Activated naive CD8-positive, alpha-beta T cell treated with anti-CD3 and anti-CD28 coated beads for 36 hours (primary cell): ENCODE results near the gene STEAP1B. TPM values are rescaled to one million over a fixed set of nuclear protein-coding genes. Genes with fewer than 3 reads are reported as not detected.

Experiments
- DNase-seq: peaks from one replicate; pipeline ENCODE4 v3.0.0; 2021
- H3K27ac Mint-ChIP-seq: one replicate; pipeline ENCODE4 v1.8.0; 2022; ENCODE audit warnings: mild to moderate bottlenecking, moderate library complexity, mixed read lengths
- H3K27me3 Mint-ChIP-seq: one replicate; pipeline ENCODE4 v1.8.0; 2022; ENCODE audit warnings: mild to moderate bottlenecking, mixed read lengths
- H3K36me3 Mint-ChIP-seq: one replicate; pipeline ENCODE4 v1.8.0; 2021; ENCODE audit warnings: mild to moderate bottlenecking, mixed read lengths
- H3K4me1 Mint-ChIP-seq: one replicate; pipeline ENCODE4 v1.8.0; 2021; ENCODE audit warnings: mixed read lengths
- H3K4me3 Mint-ChIP-seq: one replicate; pipeline ENCODE4 v1.8.0; 2022; ENCODE audit warnings: mild to moderate bottlenecking, moderate library complexity, mixed read lengths
- H3K9me3 Mint-ChIP-seq: one replicate; pipeline ENCODE4 v1.8.0; 2022; ENCODE audit warnings: mixed read lengths
- total RNA-seq, 2 experiments: library from RNA; stranded (reverse); gene quantifications; one replicate each; pipeline ENCODE4 v1.2.3, GENCODE V29; 2021

Gene STEAP1B
- total RNA-seq, 2 experiments from 2014 or later = 0.18 TPM; not detected in 1

- H3K4me1 Mint-ChIP-seq = no peaks in the 10 kb centered on the region
- H3K27ac Mint-ChIP-seq = no peak overlapping the region
- DNase-seq = no peak
- H3K36me3 Mint-ChIP-seq = no peaks in the 10 kb centered on the region
- no peaks in the 10 kb centered on the region for H3K9me3 Mint-ChIP-seq
- H3K27me3 Mint-ChIP-seq = peaks cover 3% of the 10 kb centered on the region
- no peak overlapping the region for H3K4me3 Mint-ChIP-seq
Observed at GRCh38 chr7:22418251-22419046, 81.5 kb downstream of the STEAP1B start.

- H3K9me3 Mint-ChIP-seq = no peaks in the 10 kb centered on the region
- H3K27ac Mint-ChIP-seq = no peak overlapping the region
- H3K4me3 Mint-ChIP-seq = no peak overlapping the region
- no peaks in the 10 kb centered on the region for H3K36me3 Mint-ChIP-seq
- peaks cover 3% of the 10 kb centered on the region for H3K27me3 Mint-ChIP-seq
- no peaks in the 10 kb centered on the region for H3K4me1 Mint-ChIP-seq
- DNase-seq = no peak
Observed at GRCh38 chr7:22417841-22418240, 82.1 kb downstream of the STEAP1B start.

- H3K27me3 Mint-ChIP-seq = peaks cover 3% of the 10 kb centered on the region
- H3K9me3 Mint-ChIP-seq = no peaks in the 10 kb centered on the region
- H3K27ac Mint-ChIP-seq = no peak overlapping the region
- H3K4me1 Mint-ChIP-seq = no peaks in the 10 kb centered on the region
- no peak overlapping the region for H3K4me3 Mint-ChIP-seq
- DNase-seq = no peak
- H3K36me3 Mint-ChIP-seq = no peaks in the 10 kb centered on the region
Observed at GRCh38 chr7:22417349-22417748, 82.6 kb downstream of the STEAP1B start.

- Mint-ChIP-seq H3K4me3 (no peak overlapping the region), H3K4me1 (no peaks in the 10 kb centered on the region), H3K27ac (no peak overlapping the region), H3K9me3 (no peaks in the 10 kb centered on the region), H3K36me3 (no peaks in the 10 kb centered on the region), H3K27me3 (peaks cover 3% of the 10 kb centered on the region)
- DNase-seq = no peak
Observed at GRCh38 chr7:22414424-22414823, 85.6 kb downstream of the STEAP1B start.

GRCh38 chr7:22413211-22413610 is 86.8 kb downstream of the STEAP1B start:
- Mint-ChIP-seq H3K4me1 (no peaks in the 10 kb centered on the region), H3K9me3 (no peaks in the 10 kb centered on the region), H3K4me3 (no peak overlapping the region), H3K36me3 (no peaks in the 10 kb centered on the region), H3K27ac (no peak overlapping the region), H3K27me3 (peaks cover 3% of the 10 kb centered on the region)
- DNase-seq = no peak

- H3K9me3 Mint-ChIP-seq = no peaks in the 10 kb centered on the region
- no peaks in the 10 kb centered on the region for H3K4me1 Mint-ChIP-seq
Observed at GRCh38 chr7:22411977-22412693, 87.9 kb downstream of the STEAP1B start.

GRCh38 chr7:22406715-22407114 is 93.3 kb downstream of the STEAP1B start:
- Mint-ChIP-seq H3K36me3 (no peaks in the 10 kb centered on the region), H3K4me3 (no peak overlapping the region), H3K27me3 (no peaks in the 10 kb centered on the region), H3K9me3 (no peaks in the 10 kb centered on the region), H3K27ac (no peak overlapping the region), H3K4me1 (peaks cover 3% of the 10 kb centered on the region)
- no peak for DNase-seq

More at GRCh38 chr7:22411977-22412693, 87.9 kb downstream of the STEAP1B start:
- peaks cover 3% of the 10 kb centered on the region for H3K27me3 Mint-ChIP-seq
- no peak overlapping the region for H3K4me3 Mint-ChIP-seq
- H3K27ac Mint-ChIP-seq = no peak overlapping the region
- H3K36me3 Mint-ChIP-seq = no peaks in the 10 kb centered on the region
- DNase-seq = no peak

GRCh38 chr7:22404421-22405023 is 95.5 kb downstream of the STEAP1B start:
- no peak for DNase-seq
- peaks cover 3% of the 10 kb centered on the region for H3K4me1 Mint-ChIP-seq
- H3K27me3 Mint-ChIP-seq = no peaks in the 10 kb centered on the region
- H3K4me3 Mint-ChIP-seq = no peak overlapping the region
- no peaks in the 10 kb centered on the region for H3K9me3 Mint-ChIP-seq
- H3K27ac Mint-ChIP-seq = no peak overlapping the region
- H3K36me3 Mint-ChIP-seq = no peaks in the 10 kb centered on the region

GRCh38 chr7:22403344-22403743 is 96.6 kb downstream of the STEAP1B start:
- no peaks in the 10 kb centered on the region for H3K27me3 Mint-ChIP-seq
- H3K4me3 Mint-ChIP-seq = no peak overlapping the region
- DNase-seq = no peak
- peaks cover 3% of the 10 kb centered on the region for H3K4me1 Mint-ChIP-seq
- no peaks in the 10 kb centered on the region for H3K36me3 Mint-ChIP-seq
- H3K27ac Mint-ChIP-seq = no peak overlapping the region
- no peaks in the 10 kb centered on the region for H3K9me3 Mint-ChIP-seq

- peak overlapping the region; percentile 10 for H3K27ac Mint-ChIP-seq
- H3K4me1 Mint-ChIP-seq = peaks cover 3% of the 10 kb centered on the region
- no peak for DNase-seq
- H3K4me3 Mint-ChIP-seq = no peak overlapping the region
- H3K9me3 Mint-ChIP-seq = no peaks in the 10 kb centered on the region
- no peaks in the 10 kb centered on the region for H3K36me3 Mint-ChIP-seq
- H3K27me3 Mint-ChIP-seq = no peaks in the 10 kb centered on the region
Observed at GRCh38 chr7:22402250-22402649, 97.7 kb downstream of the STEAP1B start.

GRCh38 chr7:22400936-22401553 is 98.9 kb downstream of the STEAP1B start:
- no peaks in the 10 kb centered on the region for H3K9me3 Mint-ChIP-seq
- no peaks in the 10 kb centered on the region for H3K27me3 Mint-ChIP-seq
- no peak for DNase-seq
- H3K4me3 Mint-ChIP-seq = no peak overlapping the region
- no peak overlapping the region for H3K27ac Mint-ChIP-seq
- peaks cover 3% of the 10 kb centered on the region for H3K4me1 Mint-ChIP-seq
- H3K36me3 Mint-ChIP-seq = no peaks in the 10 kb centered on the region

- no peak for DNase-seq
- Mint-ChIP-seq H3K27ac (no peak overlapping the region), H3K4me3 (no peak overlapping the region), H3K36me3 (no peaks in the 10 kb centered on the region), H3K9me3 (no peaks in the 10 kb centered on the region), H3K27me3 (no peaks in the 10 kb centered on the region), H3K4me1 (peaks cover 3% of the 10 kb centered on the region)
Observed at GRCh38 chr7:22400150-22400814, 99.7 kb downstream of the STEAP1B start.

GRCh38 chr7:22399546-22399945 is 100.4 kb downstream of the STEAP1B start:
- H3K4me1 Mint-ChIP-seq = peaks cover 3% of the 10 kb centered on the region
- DNase-seq = no peak
- H3K9me3 Mint-ChIP-seq = no peaks in the 10 kb centered on the region
- no peaks in the 10 kb centered on the region for H3K36me3 Mint-ChIP-seq
- no peak overlapping the region for H3K27ac Mint-ChIP-seq
- no peak overlapping the region for H3K4me3 Mint-ChIP-seq
- H3K27me3 Mint-ChIP-seq = no peaks in the 10 kb centered on the region

- H3K27me3 Mint-ChIP-seq = no peaks in the 10 kb centered on the region
- no peak overlapping the region for H3K27ac Mint-ChIP-seq
- H3K4me1 Mint-ChIP-seq = peaks cover 3% of the 10 kb centered on the region
- DNase-seq = no peak
- no peaks in the 10 kb centered on the region for H3K9me3 Mint-ChIP-seq
- H3K36me3 Mint-ChIP-seq = no peaks in the 10 kb centered on the region
- no peak overlapping the region for H3K4me3 Mint-ChIP-seq
Observed at GRCh38 chr7:22399091-22399490, 100.9 kb downstream of the STEAP1B start.

- no peak overlapping the region for H3K27ac Mint-ChIP-seq
- DNase-seq = no peak
- no peaks in the 10 kb centered on the region for H3K27me3 Mint-ChIP-seq
- H3K36me3 Mint-ChIP-seq = no peaks in the 10 kb centered on the region
- no peaks in the 10 kb centered on the region for H3K9me3 Mint-ChIP-seq
- no peak overlapping the region for H3K4me3 Mint-ChIP-seq
- H3K4me1 Mint-ChIP-seq = peaks cover 3% of the 10 kb centered on the region
Observed at GRCh38 chr7:22397981-22398380, 102.0 kb downstream of the STEAP1B start.
